Activated CD8-positive, alpha-beta T cell treated with anti-CD3 and anti-CD28 coated beads for 36 hours (primary cell): ENCODE measurements around the gene FGD5. TPM values are rescaled to one million over a fixed set of nuclear protein-coding genes. Genes with fewer than 3 reads are reported as not detected.

Experiments
- ATAC-seq: fragments of 200-7000 bp; cut with Tn5 transposase; one replicate; pipeline ENCODE4 v1.10.0; 2021; ENCODE audit warnings: mild to moderate bottlenecking, moderate library complexity
- CTCF ChIA-PET: fragments of 350-600 bp; sonication (Branson Sonifier 250); formaldehyde crosslinking; loops from one replicate; lab custom pipeline; 2021; ENCODE audit warnings: antibody characterized with exemption; lab: Charles Lee
- POLR2A ChIA-PET: fragments of 350-600 bp; sonication (Branson Sonifier 250); formaldehyde crosslinking; loops from one replicate; lab custom pipeline; 2021; ENCODE audit warnings: antibody characterized with exemption; lab: Charles Lee
- DNase-seq: peaks from one replicate; pipeline ENCODE4 v3.0.0-alpha.2; 2020
- H3K27ac Mint-ChIP-seq: one replicate; pipeline ENCODE4 v1.8.0; 2021; ENCODE audit warnings: mild to moderate bottlenecking, mixed read lengths
- H3K27me3 Mint-ChIP-seq: one replicate; pipeline ENCODE4 v1.8.0; 2021; ENCODE audit warnings: mixed read lengths
- H3K36me3 Mint-ChIP-seq: one replicate; pipeline ENCODE4 v1.8.0; 2021; ENCODE audit warnings: low read depth, mixed read lengths
- H3K4me1 Mint-ChIP-seq: one replicate; pipeline ENCODE4 v1.8.0; 2021; ENCODE audit warnings: low read depth, mixed read lengths
- H3K4me3 Mint-ChIP-seq: one replicate; pipeline ENCODE4 v1.8.0; 2021; ENCODE audit warnings: mild to moderate bottlenecking, moderate library complexity, mixed read lengths
- H3K9me3 Mint-ChIP-seq: one replicate; pipeline ENCODE4 v1.8.0; 2021; ENCODE audit warnings: mixed read lengths
- intact Hi-C: fragments of 100-400 bp; cut with micrococcal nuclease; formaldehyde crosslinking; loops from one replicate; pipeline ENCODE4 v1.10.0; 2022
- total RNA-seq, 2 experiments: library from RNA; stranded (reverse); gene quantifications; one replicate each; pipeline ENCODE4 v1.2.3, GENCODE V29; 2021
- TF ChIP-seq, protein P1 (sequence below): fragments of 200-600 bp; IDR thresholded peaks from one replicate; pipeline ENCODE4 v1.8.0; 2022; ENCODE audit warnings: antibody characterized with exemption, mild to moderate bottlenecking

Gene FGD5
- total RNA-seq, 2 experiments from 2014 or later = not detected

- H3K4me3 Mint-ChIP-seq = no peak overlapping the region
- no peak overlapping the region for H3K27ac Mint-ChIP-seq
- TF ChIP-seq, protein P1, sequence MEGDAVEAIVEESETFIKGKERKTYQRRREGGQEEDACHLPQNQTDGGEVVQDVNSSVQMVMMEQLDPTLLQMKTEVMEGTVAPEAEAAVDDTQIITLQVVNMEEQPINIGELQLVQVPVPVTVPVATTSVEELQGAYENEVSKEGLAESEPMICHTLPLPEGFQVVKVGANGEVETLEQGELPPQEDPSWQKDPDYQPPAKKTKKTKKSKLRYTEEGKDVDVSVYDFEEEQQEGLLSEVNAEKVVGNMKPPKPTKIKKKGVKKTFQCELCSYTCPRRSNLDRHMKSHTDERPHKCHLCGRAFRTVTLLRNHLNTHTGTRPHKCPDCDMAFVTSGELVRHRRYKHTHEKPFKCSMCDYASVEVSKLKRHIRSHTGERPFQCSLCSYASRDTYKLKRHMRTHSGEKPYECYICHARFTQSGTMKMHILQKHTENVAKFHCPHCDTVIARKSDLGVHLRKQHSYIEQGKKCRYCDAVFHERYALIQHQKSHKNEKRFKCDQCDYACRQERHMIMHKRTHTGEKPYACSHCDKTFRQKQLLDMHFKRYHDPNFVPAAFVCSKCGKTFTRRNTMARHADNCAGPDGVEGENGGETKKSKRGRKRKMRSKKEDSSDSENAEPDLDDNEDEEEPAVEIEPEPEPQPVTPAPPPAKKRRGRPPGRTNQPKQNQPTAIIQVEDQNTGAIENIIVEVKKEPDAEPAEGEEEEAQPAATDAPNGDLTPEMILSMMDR = no peak
- DNase-seq (no peak), ATAC-seq (no peak)
- no peaks in the 10 kb centered on the region for H3K27me3 Mint-ChIP-seq
- intact Hi-C loops = no loop called here
- no peaks in the 10 kb centered on the region for H3K9me3 Mint-ChIP-seq
- ChIA-PET CTCF (no interaction called here), POLR2A (no interaction called here)
- H3K4me1 Mint-ChIP-seq = no peaks in the 10 kb centered on the region
- no peaks in the 10 kb centered on the region for H3K36me3 Mint-ChIP-seq
These were observed 110.7 kb downstream of the FGD5 start for GRCh38 chr3:14929310-14930074.

GRCh38 chr3:14933820-14934425, 115.2 kb downstream of the FGD5 start:
- DNase-seq (no peak), ATAC-seq (no peak)
- CTCF ChIA-PET = interaction anchor here (1.1 kb wide), 1 partner anchor 10 kb away, joined by 3 read pairs; no protein-coding TSS in a partner anchor
- Mint-ChIP-seq H3K4me3 (no peak overlapping the region), H3K27ac (no peak overlapping the region), H3K4me1 (no peaks in the 10 kb centered on the region), H3K27me3 (no peaks in the 10 kb centered on the region), H3K9me3 (no peaks in the 10 kb centered on the region), H3K36me3 (no peaks in the 10 kb centered on the region)
- POLR2A ChIA-PET = no interaction called here
- intact Hi-C loops = no loop called here
- TF ChIP-seq, protein P1 = no peak

GRCh38 chr3:14935592-14936345, 117.0 kb downstream of the FGD5 start:
- no peak for ATAC-seq
- H3K4me1 Mint-ChIP-seq = no peaks in the 10 kb centered on the region
- no peaks in the 10 kb centered on the region for H3K27me3 Mint-ChIP-seq
- TF ChIP-seq, protein P1 = no peak
- DNase-seq = no peak
- no peak overlapping the region for H3K27ac Mint-ChIP-seq
- no peak overlapping the region for H3K4me3 Mint-ChIP-seq
- no peaks in the 10 kb centered on the region for H3K9me3 Mint-ChIP-seq
- no peaks in the 10 kb centered on the region for H3K36me3 Mint-ChIP-seq
- CTCF ChIA-PET = no interaction called here
- POLR2A ChIA-PET = no interaction called here
- intact Hi-C loops = no loop called here

- DNase-seq (no peak), ATAC-seq (no peak)
- POLR2A ChIA-PET = no interaction called here
- TF ChIP-seq, protein P1 = no peak
- Mint-ChIP-seq H3K27ac (no peak overlapping the region), H3K4me3 (no peak overlapping the region), H3K4me1 (peaks cover 8% of the 10 kb centered on the region), H3K9me3 (no peaks in the 10 kb centered on the region), H3K27me3 (no peaks in the 10 kb centered on the region), H3K36me3 (peaks cover 2% of the 10 kb centered on the region)
- CTCF ChIA-PET = interaction anchor here (0.6 to 1.4 kb wide), 2 partner anchors 17 to 121 kb away, joined by 3 to 5 read pairs; no protein-coding TSS in a partner anchor
- intact Hi-C loops = no loop called here
These were observed 120.2 kb downstream of the FGD5 start for GRCh38 chr3:14938954-14939353.
